Measurements from ENCODE around the gene BCR.
A peak's percentile ranks its signal among the peaks of the same experiment; 100 is the strongest.

The BCR gene

DNA sequence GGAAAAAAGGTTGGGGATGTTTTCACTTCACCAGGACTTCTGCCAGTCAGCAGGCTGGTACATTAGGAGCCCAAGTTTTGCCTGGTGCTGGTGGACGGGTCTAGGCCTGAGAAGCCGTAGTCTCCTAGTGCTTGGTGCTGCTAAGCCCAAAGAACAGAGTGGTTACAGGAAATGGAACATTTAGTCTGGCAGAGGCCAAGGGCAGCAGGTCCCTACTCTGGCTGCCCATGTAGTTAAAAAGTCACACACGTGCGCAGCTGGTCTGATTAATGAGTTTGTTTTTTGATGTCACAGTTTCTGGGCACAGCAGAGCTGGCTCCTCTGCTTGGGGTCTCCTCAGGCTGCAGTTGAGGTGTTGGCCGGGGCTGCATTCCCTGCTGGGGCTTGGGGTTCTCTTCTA, 20.6 kb downstream of the BCR start:
- DNase-seq: no peak

- no peak for DNase-seq
Observed at GRCh38 chr22:23202812-23203451, 22.6 kb downstream of the BCR start.

DNA sequence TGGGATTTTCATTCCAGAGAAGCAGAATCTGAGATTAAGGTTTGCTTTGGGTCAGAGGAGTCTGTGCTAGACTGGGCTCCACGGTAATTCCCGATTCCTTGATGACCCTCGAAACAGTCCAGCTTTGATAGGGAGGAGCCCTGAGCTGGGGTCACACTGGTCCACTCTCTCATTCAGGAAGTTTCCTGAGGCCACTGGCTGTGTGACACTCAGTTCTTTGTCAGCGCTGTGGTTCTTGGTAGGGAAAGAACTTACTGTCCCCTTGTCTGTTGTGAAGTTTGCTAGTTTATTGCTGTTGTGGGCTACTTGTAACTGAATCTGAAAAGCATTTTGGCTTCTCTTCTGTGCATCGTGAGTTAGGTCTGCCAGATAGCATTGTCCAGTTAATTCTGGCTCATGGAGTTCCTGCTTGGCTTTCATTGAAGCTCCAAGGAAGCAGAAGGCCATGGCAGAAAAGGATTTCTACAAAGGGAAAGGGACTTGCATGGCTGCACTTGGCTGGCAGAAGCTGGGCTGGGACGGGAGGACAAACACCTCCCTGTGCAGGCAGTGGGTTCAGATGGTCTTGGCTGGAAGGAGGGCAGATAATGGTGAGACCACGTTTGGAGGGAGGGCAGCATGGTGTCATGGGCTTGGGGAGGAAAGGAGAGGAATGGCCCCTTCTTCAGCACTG, 23.3 kb downstream of the BCR start:
- DNase-seq: no peak

DNA sequence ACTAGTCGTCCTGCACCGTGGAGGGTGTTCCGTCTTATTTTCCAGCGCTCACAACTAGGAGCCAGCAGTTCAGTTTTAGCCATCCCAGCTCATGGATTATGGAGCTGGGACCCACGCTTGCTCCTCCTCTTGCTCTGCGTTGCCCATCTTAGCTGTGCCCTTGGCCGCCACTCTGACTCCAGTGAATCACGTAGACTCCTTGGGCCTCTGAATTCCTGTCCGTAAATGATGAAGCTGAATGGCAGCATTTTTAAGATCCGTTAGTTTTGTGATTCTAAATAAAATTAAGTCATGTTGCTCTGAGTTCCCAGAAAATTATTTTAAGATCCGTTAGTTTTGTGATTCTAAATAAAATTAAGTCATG, 23.8 kb downstream of the BCR start:
- no peak for DNase-seq

DNA sequence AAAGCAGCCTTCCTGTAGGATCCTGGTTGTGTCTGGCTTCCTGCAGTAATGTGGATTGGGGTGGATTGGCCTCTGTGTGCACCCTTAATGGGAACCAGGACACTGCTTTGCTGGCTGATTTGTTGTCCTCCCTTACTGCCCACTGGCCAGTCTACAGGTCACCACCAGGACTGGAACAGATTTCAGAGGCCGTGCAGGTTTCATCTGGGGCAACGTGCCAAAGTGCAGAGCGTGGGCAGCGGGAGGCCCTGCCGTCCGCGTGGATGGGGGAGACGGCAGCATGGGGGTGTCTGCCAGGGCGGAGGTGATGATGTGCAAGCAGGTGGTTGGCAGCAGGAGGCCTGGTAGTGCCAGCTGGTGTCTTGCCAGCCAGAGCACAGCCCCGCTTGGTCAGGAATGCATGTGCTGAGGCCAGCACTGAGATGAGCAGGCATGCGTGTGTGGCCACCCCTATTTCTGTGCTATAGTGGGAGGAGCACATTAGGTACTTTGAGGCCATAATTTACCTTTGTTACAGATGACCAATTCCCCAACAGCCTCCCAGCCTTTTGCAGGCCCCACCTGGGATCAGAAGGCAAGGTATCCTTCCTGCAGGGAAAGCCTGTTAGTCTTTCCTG, 24.3 kb downstream of the BCR start:
- no peak for DNase-seq

DNA sequence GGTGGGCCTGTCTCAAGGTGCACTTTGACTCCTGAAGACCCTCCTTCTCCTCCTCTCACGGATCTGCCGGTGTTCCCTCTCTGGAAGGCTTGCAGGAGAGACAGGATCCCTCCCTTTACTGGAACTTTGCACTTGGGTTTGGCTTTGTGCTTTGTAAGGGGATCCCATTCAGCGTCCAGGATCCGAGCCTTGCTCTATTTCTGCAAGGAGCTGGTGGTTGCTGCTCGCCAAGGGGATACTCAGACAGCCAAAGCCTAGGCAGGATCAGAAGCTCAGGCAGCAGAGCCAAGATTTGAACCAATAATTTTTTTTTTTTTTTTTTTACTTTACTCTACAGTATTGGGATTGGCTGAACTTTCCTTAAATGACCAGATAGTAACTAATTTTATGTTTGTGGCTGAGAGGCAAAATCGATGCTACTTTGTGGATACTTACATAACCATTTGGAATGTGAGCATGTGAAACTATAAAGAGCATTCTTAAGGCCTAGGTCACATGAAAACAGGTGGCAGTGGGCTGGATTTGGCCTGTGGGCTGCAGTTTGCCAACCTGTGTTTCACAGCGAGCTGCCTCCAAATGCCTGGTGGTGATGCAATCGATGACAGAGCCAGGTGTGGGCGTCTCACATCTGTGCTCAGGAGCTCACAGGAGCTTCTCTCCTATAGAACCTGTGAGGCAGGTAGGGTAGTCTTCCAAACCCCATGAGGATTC, 25.2 kb downstream of the BCR start:
- DNase-seq: no peak

GRCh38 chr22:23206915-23207314, 26.6 kb downstream of the BCR start:
- DNase-seq: no peak

DNA sequence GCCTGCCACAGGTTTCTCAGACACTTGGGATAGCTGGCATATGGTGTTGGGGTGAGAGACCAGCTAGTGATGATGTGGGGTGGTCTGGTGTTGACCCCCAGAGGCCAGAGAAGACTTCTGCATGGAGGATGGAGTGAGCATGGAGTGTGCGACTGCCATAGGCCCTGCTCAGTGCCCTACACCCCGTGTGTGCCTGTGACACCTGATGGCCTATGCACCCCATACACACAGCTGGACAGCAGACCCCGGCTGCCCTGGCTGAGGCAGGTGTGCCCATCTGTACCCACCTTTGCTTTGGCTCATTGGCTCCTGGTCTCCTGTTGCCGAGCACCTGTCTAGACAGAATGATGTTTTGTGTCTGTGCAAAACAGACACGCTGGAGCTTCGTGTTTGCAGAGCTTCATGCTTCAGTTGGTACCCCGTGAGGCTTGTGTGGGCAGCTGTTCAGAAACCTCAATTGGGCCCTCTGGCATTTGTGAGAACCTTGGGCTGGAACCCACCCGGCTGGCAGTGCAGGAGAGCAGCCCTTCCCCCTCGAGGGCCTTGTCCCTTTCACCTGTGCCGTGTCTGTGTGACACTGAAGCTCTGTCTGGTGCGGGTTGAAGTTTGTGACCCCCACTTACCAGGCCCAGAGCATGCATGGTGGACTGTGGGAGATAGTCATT, 27.6 kb downstream of the BCR start:
- DNase-seq: no peak

DNA sequence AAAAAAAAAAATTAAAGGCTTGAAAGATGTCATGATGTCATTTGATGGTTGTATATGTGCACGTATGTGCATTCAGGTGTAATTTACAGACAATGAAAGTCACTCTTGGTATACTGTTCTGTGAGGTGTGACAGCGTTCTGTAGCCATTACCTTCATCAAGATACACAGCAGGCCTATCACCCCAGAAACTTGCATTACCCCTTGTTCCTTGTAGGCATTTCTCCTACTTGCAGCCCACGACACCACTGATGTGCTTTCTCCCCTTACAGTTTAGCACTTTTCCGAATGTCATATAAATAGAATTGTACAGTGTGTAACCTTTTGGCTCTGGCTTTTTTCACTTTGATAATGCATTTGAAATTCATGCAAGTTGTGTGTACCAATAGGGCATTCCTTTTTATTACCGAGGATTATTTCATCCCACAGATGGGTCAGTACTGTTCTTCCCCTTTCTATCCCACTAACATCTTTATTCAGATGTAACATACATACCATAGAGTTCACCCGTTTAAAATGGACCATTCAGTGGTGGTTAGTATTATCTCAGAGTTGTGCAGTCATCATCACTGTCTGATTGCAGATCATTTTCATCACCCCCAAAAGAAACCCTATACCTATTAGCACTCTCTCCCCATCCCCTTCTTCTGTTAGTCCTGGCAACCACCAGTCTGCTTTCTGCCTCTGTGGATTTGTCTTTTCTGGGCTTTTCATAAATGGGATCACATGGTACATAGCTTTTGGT, 30.3 kb downstream of the BCR start:
- no peak for DNase-seq

DNA sequence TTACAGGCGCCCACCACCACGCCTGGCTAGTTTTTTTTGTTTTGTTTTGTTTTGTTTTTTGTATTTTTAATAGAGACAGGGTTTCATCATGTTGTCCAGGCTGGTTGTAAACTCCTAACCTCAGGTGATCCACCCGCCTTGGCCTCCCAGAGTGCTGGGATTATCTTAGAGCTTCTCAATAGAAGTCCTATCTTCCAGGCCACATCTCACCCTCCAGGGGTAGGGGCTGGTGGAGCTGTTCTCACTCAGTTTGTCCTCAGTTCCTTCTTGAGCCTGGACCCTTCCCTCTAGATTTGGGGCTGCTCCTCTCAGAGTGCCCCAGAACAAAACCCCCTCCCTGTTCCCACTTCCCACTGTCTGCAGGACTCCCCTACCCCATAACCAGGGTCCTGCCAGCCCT, 31.3 kb downstream of the BCR start:
- no peak for DNase-seq

DNA sequence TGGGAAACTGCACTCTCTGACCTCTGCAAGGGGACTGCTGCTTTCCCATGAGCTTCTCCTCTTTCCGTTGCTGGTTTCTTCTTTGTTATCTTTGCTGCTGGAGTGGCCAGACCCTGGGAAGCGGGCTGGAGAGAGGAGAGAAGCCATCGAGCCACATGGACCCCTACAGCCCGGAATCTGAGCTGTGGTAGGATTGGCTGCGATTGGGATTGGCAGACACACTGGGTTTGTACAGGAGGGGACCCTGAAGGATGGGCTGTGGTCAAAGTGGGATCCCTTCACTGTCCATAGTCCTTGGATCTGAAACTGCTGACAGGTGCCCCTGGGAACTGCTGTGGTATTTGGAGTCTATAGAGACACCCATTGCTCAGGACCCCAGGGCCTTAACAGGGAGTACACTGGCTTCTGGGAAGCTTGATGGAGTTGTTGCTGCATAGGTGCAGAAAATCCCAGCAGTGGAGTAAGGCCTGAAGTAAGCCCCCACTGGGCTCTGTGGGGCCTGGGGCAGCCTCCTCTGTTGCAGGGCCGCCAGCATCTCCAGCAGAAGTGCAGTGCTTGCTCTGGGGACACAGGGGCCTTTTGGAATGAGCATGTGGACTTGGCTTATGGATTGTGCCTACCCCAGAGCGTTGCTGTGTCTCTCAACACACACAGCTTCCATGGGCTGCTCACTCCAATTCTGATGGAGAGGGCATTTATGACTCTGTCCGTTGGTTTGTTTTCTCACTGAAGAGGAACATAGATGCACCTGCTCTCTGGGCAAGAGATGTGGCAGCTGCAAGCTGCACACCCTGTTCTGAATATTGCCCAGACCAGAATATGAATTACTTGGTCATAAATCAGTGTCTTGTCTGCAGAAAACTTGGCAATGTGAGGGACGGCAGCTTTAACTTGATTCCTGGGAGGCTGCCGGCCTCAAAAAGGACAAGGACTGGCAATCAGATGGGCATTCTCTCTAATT, 32.0 kb downstream of the BCR start:
- DNase-seq: no peak

DNA sequence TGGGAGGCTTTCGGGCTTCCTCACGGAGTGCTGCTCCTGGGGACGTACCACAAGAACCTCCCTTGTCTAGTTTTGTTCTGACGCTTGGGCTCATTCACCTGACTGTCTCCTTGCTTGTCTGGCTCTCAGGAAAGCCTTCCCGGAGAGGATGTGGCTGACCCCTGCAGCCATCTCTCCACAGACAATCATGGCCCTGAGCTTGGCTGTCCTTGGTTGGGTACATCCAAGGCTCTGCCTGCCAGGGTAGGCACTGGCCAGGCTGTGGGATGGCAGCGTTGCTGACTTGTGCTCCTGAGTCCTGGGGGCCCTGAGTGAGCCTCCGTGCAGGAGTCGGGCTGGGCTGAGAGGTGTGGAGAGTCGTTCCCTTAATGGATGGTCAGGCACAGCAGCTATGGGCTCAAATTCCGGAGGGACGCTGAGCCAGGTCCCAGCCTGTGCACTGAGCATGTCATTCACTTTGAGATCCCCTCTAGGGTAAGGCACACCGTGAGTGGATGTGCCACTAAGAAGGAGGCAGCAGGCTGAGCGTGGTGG, 32.8 kb downstream of the BCR start:
- no peak for DNase-seq

GRCh38 chr22:23213581-23214334, 33.4 kb downstream of the BCR start:
- no peak for DNase-seq

DNA sequence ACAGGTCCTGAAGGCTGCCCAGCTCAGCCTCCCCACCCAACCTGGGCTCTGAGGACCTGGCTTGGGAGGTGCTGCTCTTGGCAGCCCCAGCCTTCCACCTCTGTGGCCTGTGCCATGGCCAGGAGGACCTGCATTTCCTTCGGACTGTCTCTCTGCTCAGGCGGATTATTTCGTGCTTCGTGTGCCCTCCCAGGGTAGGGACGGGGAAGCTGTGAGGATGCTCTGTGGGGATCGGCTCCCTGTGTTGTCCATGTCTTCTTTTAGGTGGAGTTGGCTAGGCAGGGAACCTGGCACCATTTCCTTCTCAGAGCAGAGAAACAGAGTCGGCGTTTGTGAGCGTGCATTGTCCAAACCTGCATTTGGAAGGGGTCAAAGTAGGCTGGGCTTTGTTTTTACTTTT, 34.1 kb downstream of the BCR start:
- no peak for DNase-seq

GRCh38 chr22:23215294-23216241, 35.3 kb downstream of the BCR start:
- DNase-seq: no peak

DNA sequence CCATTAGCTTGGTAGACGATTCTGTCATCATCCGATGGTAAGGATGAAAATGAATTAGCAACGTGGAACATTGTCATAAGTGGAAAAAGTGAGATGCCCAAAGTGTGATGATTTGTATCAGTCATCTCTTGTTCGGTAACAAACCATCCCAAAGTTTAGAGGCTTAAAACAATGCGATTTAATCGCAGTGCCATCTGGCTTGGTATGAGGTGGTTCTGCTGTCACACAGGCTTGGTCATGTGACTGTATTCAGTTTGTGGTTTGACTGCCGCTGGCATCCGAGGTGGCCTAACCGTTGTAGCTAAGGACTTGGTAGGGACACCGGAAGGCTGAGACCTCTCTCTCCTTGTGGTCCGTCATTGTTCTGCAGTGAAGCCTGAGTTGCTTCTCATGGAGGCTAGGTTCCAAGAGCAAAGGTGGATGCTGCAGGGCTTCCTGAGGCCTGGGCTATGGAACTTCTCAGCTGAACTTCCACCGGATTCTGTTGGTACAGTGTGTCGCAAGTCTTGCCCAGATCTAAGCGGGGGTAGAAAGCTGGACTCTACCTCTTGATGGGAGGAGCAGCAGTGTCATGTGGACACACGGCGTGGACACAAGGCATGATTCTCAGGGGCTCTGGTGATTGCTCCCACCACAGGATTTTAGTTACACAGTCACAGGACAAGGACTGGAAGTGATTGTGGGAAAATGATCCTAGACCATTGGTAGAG, 36.3 kb downstream of the BCR start:
- DNase-seq: peak in 3 of 4 experiments; percentile 40 to 50 (median 41)

- no peak for DNase-seq
Observed at GRCh38 chr22:23217171-23218052, 37.1 kb downstream of the BCR start.

Measured in suppressor macrophage (primary cell).